ENCODE data around the gene SYT9. TPM values are rescaled to one million over a fixed set of nuclear protein-coding genes. Genes with fewer than 3 reads are reported as not detected.

SYT9 gene
- polyA plus RNA-seq, 1 of the 3 experiments (the other 2 are of a cell fraction) = 0.10 TPM

DNA sequence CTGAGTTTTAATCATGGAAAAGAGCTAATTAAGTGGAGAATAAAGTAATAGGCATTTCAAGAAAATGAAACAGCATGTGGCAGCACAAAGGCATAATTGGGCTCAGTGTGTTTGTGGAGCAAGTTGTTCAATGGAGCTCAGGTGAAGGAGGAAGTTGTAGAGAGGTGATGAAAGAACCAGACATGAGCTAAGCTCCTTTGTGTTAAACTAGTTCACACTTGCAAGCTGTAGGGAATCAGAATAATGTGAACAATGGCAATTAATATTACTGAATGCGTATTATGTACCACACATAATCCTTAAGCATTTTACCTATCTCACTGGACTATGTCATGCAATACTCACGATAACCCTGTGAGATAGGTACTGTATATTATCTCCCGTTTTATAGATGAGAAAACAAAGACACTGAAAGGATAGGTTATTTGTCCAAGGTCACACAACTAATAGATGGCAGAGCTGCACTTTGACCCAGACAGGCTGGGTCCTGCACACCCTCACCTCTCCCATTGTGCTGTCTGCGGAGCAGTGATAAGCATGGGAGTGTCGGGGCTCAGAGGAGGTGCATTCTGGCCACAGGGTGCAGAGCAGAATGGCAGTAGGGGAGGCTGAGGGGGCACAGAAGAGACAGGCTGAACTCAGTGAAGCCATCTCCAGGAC lies 242.5 kb downstream of the SYT9 start:
- WGBS (ENCODE audit: low lambda C conversion rate) = 56% methylated on average over 5 of the region's 5 CpGs
- no peak overlapping the region for H3K4me2 ChIP-seq
- no peak for DNase-seq
- no peaks in the 10 kb centered on the region for H3K9me2 ChIP-seq
- TF ChIP-seq CHD2 (IDR thresholded peaks at IDR 0.05; ENCODE audit: low read length, partially characterized antibody) (no peak), EP300 (IDR thresholded peaks at IDR 0.05; ENCODE audit: borderline replicate concordance in 1 of 2, low read depth in 1 of 2, low read length in 1 of 2) (no peak), MXI1 (IDR thresholded peaks at IDR 0.05; ENCODE audit: low read depth, low read length) (no peak), TEAD4 (IDR thresholded peaks at IDR 0.05; ENCODE audit: borderline replicate concordance, insufficient read depth) (no peak), MAX (IDR thresholded peaks at IDR 0.05; ENCODE audit: low read depth) (no peak), POLR2AphosphoS5 (IDR thresholded peaks at IDR 0.05; ENCODE audit: low read depth, low read length) (no peak), SIN3A (IDR thresholded peaks at IDR 0.05; ENCODE audit: borderline replicate concordance, low read depth, low read length) (no peak), NRF1 (IDR thresholded peaks at IDR 0.05; ENCODE audit: low read depth, low read length) (no peak), RCOR1 (IDR thresholded peaks at IDR 0.05; ENCODE audit: low read length) (no peak), RAD21 (IDR thresholded peaks at IDR 0.05; ENCODE audit: low read length) (no peak), NFIC (IDR thresholded peaks at IDR 0.05; ENCODE audit: borderline replicate concordance) (no peak), RXRA (IDR thresholded peaks at IDR 0.05; ENCODE audit: borderline replicate concordance, low read depth) (no peak), TCF12 (IDR thresholded peaks at IDR 0.05) (no peak), JUND (IDR thresholded peaks at IDR 0.05) (no peak), GABPA (IDR thresholded peaks at IDR 0.05; ENCODE audit: low read depth) (no peak)
- TF ChIP-seq, protein P1, sequence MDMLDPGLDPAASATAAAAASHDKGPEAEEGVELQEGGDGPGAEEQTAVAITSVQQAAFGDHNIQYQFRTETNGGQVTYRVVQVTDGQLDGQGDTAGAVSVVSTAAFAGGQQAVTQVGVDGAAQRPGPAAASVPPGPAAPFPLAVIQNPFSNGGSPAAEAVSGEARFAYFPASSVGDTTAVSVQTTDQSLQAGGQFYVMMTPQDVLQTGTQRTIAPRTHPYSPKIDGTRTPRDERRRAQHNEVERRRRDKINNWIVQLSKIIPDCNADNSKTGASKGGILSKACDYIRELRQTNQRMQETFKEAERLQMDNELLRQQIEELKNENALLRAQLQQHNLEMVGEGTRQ (IDR thresholded peaks at IDR 0.05; ENCODE audit: borderline replicate concordance, low read depth, low read length) = no peak
- TF ChIP-seq, protein P2, sequence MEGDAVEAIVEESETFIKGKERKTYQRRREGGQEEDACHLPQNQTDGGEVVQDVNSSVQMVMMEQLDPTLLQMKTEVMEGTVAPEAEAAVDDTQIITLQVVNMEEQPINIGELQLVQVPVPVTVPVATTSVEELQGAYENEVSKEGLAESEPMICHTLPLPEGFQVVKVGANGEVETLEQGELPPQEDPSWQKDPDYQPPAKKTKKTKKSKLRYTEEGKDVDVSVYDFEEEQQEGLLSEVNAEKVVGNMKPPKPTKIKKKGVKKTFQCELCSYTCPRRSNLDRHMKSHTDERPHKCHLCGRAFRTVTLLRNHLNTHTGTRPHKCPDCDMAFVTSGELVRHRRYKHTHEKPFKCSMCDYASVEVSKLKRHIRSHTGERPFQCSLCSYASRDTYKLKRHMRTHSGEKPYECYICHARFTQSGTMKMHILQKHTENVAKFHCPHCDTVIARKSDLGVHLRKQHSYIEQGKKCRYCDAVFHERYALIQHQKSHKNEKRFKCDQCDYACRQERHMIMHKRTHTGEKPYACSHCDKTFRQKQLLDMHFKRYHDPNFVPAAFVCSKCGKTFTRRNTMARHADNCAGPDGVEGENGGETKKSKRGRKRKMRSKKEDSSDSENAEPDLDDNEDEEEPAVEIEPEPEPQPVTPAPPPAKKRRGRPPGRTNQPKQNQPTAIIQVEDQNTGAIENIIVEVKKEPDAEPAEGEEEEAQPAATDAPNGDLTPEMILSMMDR (IDR thresholded peaks at IDR 0.05) = no peak
- no peak overlapping the region for H2AFZ ChIP-seq (ENCODE audit: low read depth)
- ChIA-PET POLR2A (no interaction called here), CTCF (interaction anchor here (0.9 kb wide), 1 partner anchor 216 kb away, joined by 3 read pairs; no protein-coding TSS in a partner anchor)
- no peaks in the 10 kb centered on the region for H3K4me1 ChIP-seq (ENCODE audit: control insufficient read depth in 1 of 2, insufficient read depth in 2 of 2, low read depth in 1 of 2, low read length in 1 of 2)
- no peaks in the 10 kb centered on the region for H3K9me3 ChIP-seq
- no peaks in the 10 kb centered on the region for H3K27me3 ChIP-seq (ENCODE audit: insufficient read depth)
- no peaks in the 10 kb centered on the region for H3K36me3 ChIP-seq (replicated peaks in 1 of 2; ENCODE audit: control insufficient read depth in 1 of 2, insufficient read depth in 2 of 2, low read length in 1 of 2)
- H4K20me1 ChIP-seq (ENCODE audit: insufficient read depth) = no peaks in the 10 kb centered on the region
- H3F3A ChIP-seq (replicated peaks; ENCODE audit: insufficient read depth) = no peaks in the 10 kb centered on the region
- no peak overlapping the region for H3K4me3 ChIP-seq (ENCODE audit: low read depth in 2 of 2, low read length in 1 of 2)
- no peak overlapping the region for H3K27ac ChIP-seq (ENCODE audit: low read depth in 2 of 2, low read length in 1 of 2)
- H3K9ac ChIP-seq = no peak overlapping the region
- H3K79me2 ChIP-seq (ENCODE audit: insufficient read depth) = no peaks in the 10 kb centered on the region
